Parathyroid adenoma (tissue), 2 donors: ENCODE measurements around the gene ZNF777.

Experiments
- H2AFZ ChIP-seq: fragments of 300-600 bp; sonication (generic); one replicate; pipeline ENCODE4 v1.7.0; 2017; ENCODE audit warnings: antibody characterized with exemption, mild to moderate bottlenecking
- H3K27ac ChIP-seq: fragments of 300-600 bp; sonication (generic); one replicate; pipeline ENCODE4 v1.7.0; 2017
- H3K27me3 ChIP-seq: fragments of 300-600 bp; sonication (generic); one replicate; pipeline ENCODE4 v1.7.0; 2017; ENCODE audit warnings: low read length; ENCODE audit not compliant: control insufficient read depth, insufficient read depth
- H3K36me3 ChIP-seq: fragments of 300-600 bp; sonication (generic); one replicate; pipeline ENCODE4 v1.7.0; 2017; ENCODE audit warnings: low read length; ENCODE audit not compliant: control insufficient read depth, insufficient read depth
- H3K4me1 ChIP-seq: fragments of 300-600 bp; sonication (generic); one replicate; pipeline ENCODE4 v1.7.0; 2017; ENCODE audit warnings: control low read depth
- H3K4me2 ChIP-seq: fragments of 300-600 bp; sonication (generic); one replicate; pipeline ENCODE4 v1.7.0; 2017; ENCODE audit warnings: low read length
- H3K4me3 ChIP-seq: fragments of 300-600 bp; sonication (generic); one replicate; pipeline ENCODE4 v1.7.0; 2017; ENCODE audit warnings: low read depth, low read length
- H3K79me2 ChIP-seq: fragments of 300-600 bp; sonication (generic); one replicate; pipeline ENCODE4 v1.7.0; 2017; ENCODE audit warnings: control low read depth
- H3K9ac ChIP-seq: fragments of 300-600 bp; sonication (generic); one replicate; pipeline ENCODE4 v1.7.0; 2017; ENCODE audit warnings: mild to moderate bottlenecking
- H3K9me3 ChIP-seq: fragments of 300-600 bp; sonication (generic); one replicate; pipeline ENCODE4 v1.7.0; 2017; ENCODE audit warnings: low read length; ENCODE audit not compliant: control insufficient read depth
- TF ChIP-seq, protein P1 (sequence below): fragments of 300-600 bp; sonication (generic); IDR thresholded peaks from one replicate; pipeline ENCODE4 v1.7.0; 2017; ENCODE audit warnings: antibody characterized with exemption, mild to moderate bottlenecking
- donor health status: primary hyperparathyroidism.

Gene ZNF777

DNA sequence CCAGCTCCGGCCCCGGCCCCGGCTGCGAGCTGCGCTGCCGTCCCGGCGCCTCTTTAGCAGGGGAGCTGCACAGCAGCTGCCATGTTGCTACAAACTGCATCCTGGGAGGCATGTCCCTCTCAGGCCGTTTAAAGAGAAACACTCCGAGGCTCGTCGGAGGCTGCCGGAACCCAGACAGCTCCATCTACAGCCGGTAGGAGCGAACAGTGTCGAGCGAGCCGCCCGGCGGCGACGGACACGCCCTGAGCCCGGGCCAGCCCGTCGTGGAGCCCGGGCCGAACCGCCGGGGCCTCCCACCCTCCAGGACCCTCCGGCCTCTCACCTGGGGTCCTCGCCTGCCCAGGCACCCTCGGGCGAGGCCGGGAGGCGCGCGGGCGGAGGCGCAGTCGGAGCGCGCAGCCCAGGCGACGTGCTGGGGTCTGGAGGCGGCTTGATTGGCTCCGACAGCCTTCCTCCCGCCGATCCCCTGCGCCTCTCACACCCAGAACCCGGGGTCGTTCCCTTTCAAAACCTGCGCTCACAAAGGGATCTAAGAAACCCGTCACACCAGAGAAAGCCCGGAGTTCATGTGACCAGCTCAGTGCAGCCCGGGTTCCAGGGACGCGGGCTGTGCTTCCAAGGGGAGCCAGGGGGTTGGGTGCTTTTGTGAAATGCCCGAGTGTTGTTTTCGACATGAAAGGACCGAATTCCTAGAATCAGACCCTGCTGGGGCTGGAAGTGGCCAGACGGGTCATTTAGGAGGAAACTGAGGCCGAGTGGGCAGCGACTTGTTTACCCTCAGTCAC, at the start of gene ZNF777:
ZNF777 (minus strand) TSS at position 570 of the 785 bp plus-strand sequence. CDS start 5,040 bp downstream, outside the sequence.
- Histone ChIP-seq H3K27me3 (no peaks in the 10 kb centered on the region), H2AFZ (peak within 1 kb of the TSS; percentile 100), H3K9me3 (no peaks in the 10 kb centered on the region), H3K9ac (peak within 1 kb of the TSS; percentile 50), H3K4me3 (peak within 1 kb of the TSS; percentile 59), H3K4me2 (peak within 1 kb of the TSS; percentile 92), H3K36me3 (no peaks in the 10 kb centered on the region), H3K4me1 (peaks cover 5% of the 10 kb centered on the region), H3K27ac (peak within 1 kb of the TSS; percentile 44), H3K79me2 (peaks cover 6% of the 10 kb centered on the region)
- TF ChIP-seq, protein P1, sequence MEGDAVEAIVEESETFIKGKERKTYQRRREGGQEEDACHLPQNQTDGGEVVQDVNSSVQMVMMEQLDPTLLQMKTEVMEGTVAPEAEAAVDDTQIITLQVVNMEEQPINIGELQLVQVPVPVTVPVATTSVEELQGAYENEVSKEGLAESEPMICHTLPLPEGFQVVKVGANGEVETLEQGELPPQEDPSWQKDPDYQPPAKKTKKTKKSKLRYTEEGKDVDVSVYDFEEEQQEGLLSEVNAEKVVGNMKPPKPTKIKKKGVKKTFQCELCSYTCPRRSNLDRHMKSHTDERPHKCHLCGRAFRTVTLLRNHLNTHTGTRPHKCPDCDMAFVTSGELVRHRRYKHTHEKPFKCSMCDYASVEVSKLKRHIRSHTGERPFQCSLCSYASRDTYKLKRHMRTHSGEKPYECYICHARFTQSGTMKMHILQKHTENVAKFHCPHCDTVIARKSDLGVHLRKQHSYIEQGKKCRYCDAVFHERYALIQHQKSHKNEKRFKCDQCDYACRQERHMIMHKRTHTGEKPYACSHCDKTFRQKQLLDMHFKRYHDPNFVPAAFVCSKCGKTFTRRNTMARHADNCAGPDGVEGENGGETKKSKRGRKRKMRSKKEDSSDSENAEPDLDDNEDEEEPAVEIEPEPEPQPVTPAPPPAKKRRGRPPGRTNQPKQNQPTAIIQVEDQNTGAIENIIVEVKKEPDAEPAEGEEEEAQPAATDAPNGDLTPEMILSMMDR, result peak; percentile 39

DNA sequence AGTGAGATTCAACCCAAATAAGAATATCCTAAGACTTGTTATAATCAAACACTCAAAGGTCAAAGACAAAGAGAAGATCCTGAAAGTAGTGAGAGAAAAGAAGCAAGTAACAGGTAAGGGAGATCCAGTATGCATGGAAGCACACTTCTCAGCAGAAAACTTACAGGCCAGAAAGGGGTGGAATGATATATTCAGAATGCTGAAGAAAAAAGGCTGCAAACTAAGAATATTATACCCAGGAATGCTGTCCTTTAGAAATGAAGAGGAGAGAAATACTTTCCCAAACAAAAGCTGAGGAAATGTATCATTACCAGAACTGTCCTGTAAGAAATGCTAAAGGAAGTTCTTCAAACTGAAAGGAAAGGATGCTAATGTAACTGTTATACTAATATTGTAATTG, 49.4 kb upstream of the ZNF777 start:
- Histone ChIP-seq H3K9ac (no peak overlapping the region), H3K36me3 (no peaks in the 10 kb centered on the region), H3K4me2 (no peak overlapping the region), H2AFZ (no peak overlapping the region), H3K4me1 (no peaks in the 10 kb centered on the region), H3K4me3 (no peak overlapping the region), H3K9me3 (no peaks in the 10 kb centered on the region), H3K79me2 (no peaks in the 10 kb centered on the region), H3K27me3 (no peaks in the 10 kb centered on the region), H3K27ac (no peak overlapping the region)
- TF ChIP-seq, protein P1, result no peak

DNA sequence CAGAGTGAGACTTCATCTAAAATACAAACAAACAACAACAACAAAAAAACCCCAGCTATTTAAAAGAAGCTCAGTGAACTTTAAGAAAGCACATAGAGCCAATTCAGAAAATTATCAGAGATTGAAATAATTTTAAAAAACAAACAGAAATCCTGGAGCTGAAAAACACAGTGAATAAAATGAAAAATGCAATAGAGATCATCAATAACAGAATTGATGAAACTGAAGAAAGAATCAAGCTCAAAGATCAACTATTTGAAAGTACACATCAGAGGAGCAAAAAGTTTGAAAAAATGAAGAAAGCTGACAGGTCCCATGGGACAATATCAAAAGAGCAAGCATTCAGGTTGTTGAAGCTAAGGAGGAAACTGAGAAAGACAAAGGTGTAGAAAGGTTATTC, 48.9 kb upstream of the ZNF777 start:
- Histone ChIP-seq H3K27ac (no peak overlapping the region), H3K79me2 (no peaks in the 10 kb centered on the region), H3K9ac (no peak overlapping the region), H3K9me3 (no peaks in the 10 kb centered on the region), H3K27me3 (no peaks in the 10 kb centered on the region), H3K4me1 (no peaks in the 10 kb centered on the region), H3K4me3 (no peak overlapping the region), H3K4me2 (no peak overlapping the region), H2AFZ (no peak overlapping the region), H3K36me3 (no peaks in the 10 kb centered on the region)
- TF ChIP-seq, protein P1, result no peak

DNA sequence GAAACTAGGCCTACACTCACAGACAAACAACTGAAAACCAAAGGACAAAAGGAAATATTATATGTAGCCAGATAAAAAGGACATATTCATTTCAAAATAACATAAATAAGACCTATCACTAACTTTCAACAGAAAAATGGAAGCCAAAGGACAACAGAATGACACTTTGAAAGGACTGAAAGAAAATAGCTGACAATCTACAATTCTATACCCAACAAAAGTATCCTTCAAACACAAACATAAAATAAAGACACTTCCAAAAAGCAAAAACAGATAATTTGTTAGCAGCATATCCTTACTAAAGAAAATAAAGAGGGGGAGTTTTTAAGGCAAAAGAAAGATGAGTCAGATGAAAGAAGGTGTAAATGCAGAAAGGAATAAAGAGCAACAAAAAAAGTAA, 44.7 kb upstream of the ZNF777 start:
- H2AFZ ChIP-seq, result no peak overlapping the region
- TF ChIP-seq, protein P1, result no peak
- H3K4me2 ChIP-seq, result no peak overlapping the region
- H3K27me3 ChIP-seq, result no peaks in the 10 kb centered on the region
- no peaks in the 10 kb centered on the region for H3K9me3 ChIP-seq
- no peak overlapping the region for H3K4me3 ChIP-seq
- no peaks in the 10 kb centered on the region for H3K79me2 ChIP-seq
- no peaks in the 10 kb centered on the region for H3K36me3 ChIP-seq
- no peak overlapping the region for H3K9ac ChIP-seq
- no peak overlapping the region for H3K27ac ChIP-seq
- H3K4me1 ChIP-seq, result no peaks in the 10 kb centered on the region

DNA sequence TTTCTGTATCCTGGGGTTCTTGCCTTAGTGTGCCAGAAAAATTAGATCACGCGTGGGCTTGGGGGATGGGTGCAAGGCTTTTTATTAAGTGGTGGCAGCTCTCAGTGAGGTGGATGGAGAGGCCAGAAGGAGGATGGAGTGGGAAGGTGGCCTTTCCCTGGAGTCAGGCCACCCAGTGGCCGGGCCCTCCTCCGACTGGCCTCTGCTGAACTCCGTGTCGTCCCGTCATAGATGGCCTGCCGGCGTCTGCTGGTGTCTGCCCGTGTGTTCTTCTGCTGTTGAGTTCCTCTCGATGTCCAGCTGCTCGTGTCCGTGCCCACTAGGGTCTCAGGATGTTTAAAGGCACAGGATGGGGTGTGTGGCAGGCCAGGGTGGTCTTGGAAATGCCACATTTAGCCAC, 40.8 kb upstream of the ZNF777 start:
- no peak overlapping the region for H3K4me2 ChIP-seq
- H3K36me3 ChIP-seq, result no peaks in the 10 kb centered on the region
- H3K79me2 ChIP-seq, result no peaks in the 10 kb centered on the region
- no peak overlapping the region for H3K4me3 ChIP-seq
- no peak overlapping the region for H3K27ac ChIP-seq
- no peaks in the 10 kb centered on the region for H3K4me1 ChIP-seq
- no peak overlapping the region for H2AFZ ChIP-seq
- H3K9ac ChIP-seq, result no peak overlapping the region
- H3K27me3 ChIP-seq, result no peaks in the 10 kb centered on the region
- H3K9me3 ChIP-seq, result no peaks in the 10 kb centered on the region
- TF ChIP-seq, protein P1, result no peak
